GM23338 (cell line): ENCODE results near the gene ILK. TPM values are rescaled to one million over a fixed set of nuclear protein-coding genes. Genes with fewer than 3 reads are reported as not detected.

ENCODE experiments used
- ATAC-seq: fragments of 200-7000 bp; cut with Tn5 transposase; 3 replicates; pipeline ENCODE4 v1.9.1; 2020
- DNase-seq: peaks from one replicate; pipeline ENCODE4 v3.0.0-alpha.2; 2015; ENCODE audit warnings: low spot score
- H2AFZ ChIP-seq: fragments of 200-600 bp; sonication (generic); 2 replicates; pipeline ENCODE4 v1.8.0; 2016; ENCODE audit warnings: antibody characterized with exemption, mild to moderate bottlenecking, moderate library complexity
- H3F3A ChIP-seq: fragments of 200-600 bp; sonication (generic); replicated peaks from 2 replicates; pipeline ENCODE4 v1.8.0; 2017; ENCODE audit warnings: antibody characterized with exemption, mixed run types, low read depth
- H3K27ac ChIP-seq: fragments of 200-600 bp; sonication (generic); 2 replicates; pipeline ENCODE4 v1.6.1; 2016; ENCODE audit warnings: low read depth
- H3K27me3 ChIP-seq: fragments of 200-600 bp; sonication (generic); 2 replicates; pipeline ENCODE4 v1.8.0; 2016; ENCODE audit warnings: mild to moderate bottlenecking, mixed run types, moderate library complexity; ENCODE audit not compliant: insufficient read depth
- H3K36me3 ChIP-seq: fragments of 200-600 bp; sonication (generic); 2 replicates; pipeline ENCODE4 v1.8.0; 2016; ENCODE audit warnings: mild to moderate bottlenecking; ENCODE audit not compliant: insufficient read depth
- H3K4me1 ChIP-seq: fragments of 200-600 bp; sonication (generic); 2 replicates; pipeline ENCODE4 v1.8.0; 2016; ENCODE audit warnings: mild to moderate bottlenecking, moderate library complexity; ENCODE audit not compliant: insufficient read depth
- H3K4me2 ChIP-seq: fragments of 200-600 bp; sonication (generic); 2 replicates; pipeline ENCODE4 v1.7.1; 2017; ENCODE audit warnings: mixed run types
- H3K4me3 ChIP-seq: fragments of 200-600 bp; sonication (generic); 2 replicates; pipeline ENCODE4 v1.6.1; 2016; ENCODE audit warnings: mixed run types
- H3K79me2 ChIP-seq: fragments of 200-600 bp; sonication (generic); replicated peaks from 2 replicates; pipeline ENCODE4 v1.8.0; 2017; ENCODE audit warnings: mild to moderate bottlenecking; ENCODE audit not compliant: insufficient read depth
- H3K9me2 ChIP-seq: fragments of 200-600 bp; sonication (generic); 2 replicates; pipeline ENCODE4 v1.8.0; 2017; ENCODE audit not compliant: insufficient read depth
- H4K20me1 ChIP-seq: fragments of 200-600 bp; sonication (generic); replicated peaks from 2 replicates; pipeline ENCODE4 v1.8.0; 2017; ENCODE audit warnings: mild to moderate bottlenecking; ENCODE audit not compliant: insufficient read depth
- H3K27ac Mint-ChIP-seq: 2 replicates; pipeline ENCODE4 v1.8.0; 2020; ENCODE audit warnings: inconsistent platforms, mild to moderate bottlenecking, moderate library complexity, mixed read lengths
- H3K27me3 Mint-ChIP-seq: 3 replicates; pipeline ENCODE4 v1.8.0; 2022; ENCODE audit warnings: low read depth, mild to moderate bottlenecking, moderate library complexity, mixed read lengths, inconsistent platforms; ENCODE audit not compliant: insufficient read depth, poor library complexity
- H3K36me3 Mint-ChIP-seq: 3 replicates; pipeline ENCODE4 v1.8.0; 2021; ENCODE audit warnings: low read depth, mild to moderate bottlenecking, inconsistent platforms, moderate library complexity, mixed read lengths
- H3K4me1 Mint-ChIP-seq: 3 replicates; pipeline ENCODE4 v1.8.0; 2020; ENCODE audit warnings: mild to moderate bottlenecking, inconsistent platforms, mixed read lengths
- H3K4me3 Mint-ChIP-seq: 3 replicates; pipeline ENCODE4 v1.8.0; 2021; ENCODE audit warnings: moderate library complexity, mild to moderate bottlenecking, inconsistent platforms, mixed read lengths
- H3K9me3 Mint-ChIP-seq: 3 replicates; pipeline ENCODE4 v1.8.0; 2020; ENCODE audit warnings: moderate library complexity, mild to moderate bottlenecking, inconsistent platforms, mixed read lengths
- EZH2 ChIP-seq: fragments of 200-600 bp; sonication (generic); IDR thresholded peaks from one replicate; pipeline ENCODE4 v1.8.0; 2017; ENCODE audit warnings: antibody characterized with exemption, mild to moderate bottlenecking, low read depth; ENCODE audit not compliant: unreplicated experiment
- ZNF114 ChIP-seq: fragments of 250-450 bp; sonication (Bioruptor Pico); IDR thresholded peaks from 2 replicates; pipeline ENCODE4 v1.5.0; 2020; ENCODE audit warnings: mild to moderate bottlenecking, moderate library complexity
- polyA plus RNA-seq: library from polyadenylated mRNA; unstranded; fragments of >200 nt; fragmentation: Nextera tagmentation; extraction: Ambion mirVana; gene quantifications from 2 replicates; pipeline ENCODE4 v1.2.1, GENCODE V29; 2016
- total RNA-seq: library from RNA; depleted of rRNA; stranded (reverse); fragments of >200 nt; shearing (Covaris generic); gene quantifications from 2 replicates; pipeline ENCODE4 v1.2.3, GENCODE V29; 2014
- TF ChIP-seq, protein P1 (sequence below), 2 experiments: fragments of 200-600 bp in 1 of 2; sonication (generic) in 1 of 2; conservative IDR thresholded peaks; 2 replicates each; pipeline versions ENCODE4 v1.5.1 to v1.6.1; 2016 to 2017; ENCODE audit warnings: antibody characterized with exemption in 2 of 2, low read depth in 2 of 2, mild to moderate bottlenecking in 2 of 2, moderate library complexity in 1 of 2
- TF ChIP-seq, protein P2 (sequence below): IDR thresholded peaks from one replicate; pipeline ENCODE4 v1.6.1; 2018; ENCODE audit warnings: antibody characterized with exemption; ENCODE audit not compliant: unreplicated experiment

Gene ILK
- total and polyA plus RNA-seq, 2 experiments from 2014 or later: 62.6 to 91.0 TPM

- 0 out of 2 replicates have a peak, but pooled peaks cover 1% of the 10 kb centered on the region for H3K79me2 ChIP-seq
- H3K27me3 Mint-ChIP-seq: peaks cover 9% of the 10 kb centered on the region
- no peak for ATAC-seq
- no peaks in the 10 kb centered on the region for H3K9me2 ChIP-seq
- peaks cover 7% of the 10 kb centered on the region; the same call in 2 of the 3 replicates for H3K36me3 Mint-ChIP-seq
- H3K4me1 Mint-ChIP-seq: no peaks in the 10 kb centered on the region; the same call in 2 of the 3 replicates
- no peak overlapping the region for H3K27ac ChIP-seq
- H3K4me3 ChIP-seq: no peak overlapping the region
- H3F3A ChIP-seq: no peaks in the 10 kb centered on the region
- no peaks in the 10 kb centered on the region for H3K36me3 ChIP-seq
- H3K27ac Mint-ChIP-seq: no peak overlapping the region
- no peaks in the 10 kb centered on the region for H3K9me3 Mint-ChIP-seq
- peaks cover 7% of the 10 kb centered on the region for H3K4me1 ChIP-seq
- no peak overlapping the region for H3K4me3 Mint-ChIP-seq
- TF ChIP-seq ZNF114 (CRISPR knock-in tag) (no peak), EZH2 (no peak)
- H2AFZ ChIP-seq: no peak overlapping the region
- no peaks in the 10 kb centered on the region for H4K20me1 ChIP-seq
- no peak for DNase-seq
- peaks cover 7% of the 10 kb centered on the region for H3K27me3 ChIP-seq
- no peak overlapping the region for H3K4me2 ChIP-seq
These were observed 20.1 kb downstream of the ILK start for GRCh38 chr11:6623391-6624363.

DNA sequence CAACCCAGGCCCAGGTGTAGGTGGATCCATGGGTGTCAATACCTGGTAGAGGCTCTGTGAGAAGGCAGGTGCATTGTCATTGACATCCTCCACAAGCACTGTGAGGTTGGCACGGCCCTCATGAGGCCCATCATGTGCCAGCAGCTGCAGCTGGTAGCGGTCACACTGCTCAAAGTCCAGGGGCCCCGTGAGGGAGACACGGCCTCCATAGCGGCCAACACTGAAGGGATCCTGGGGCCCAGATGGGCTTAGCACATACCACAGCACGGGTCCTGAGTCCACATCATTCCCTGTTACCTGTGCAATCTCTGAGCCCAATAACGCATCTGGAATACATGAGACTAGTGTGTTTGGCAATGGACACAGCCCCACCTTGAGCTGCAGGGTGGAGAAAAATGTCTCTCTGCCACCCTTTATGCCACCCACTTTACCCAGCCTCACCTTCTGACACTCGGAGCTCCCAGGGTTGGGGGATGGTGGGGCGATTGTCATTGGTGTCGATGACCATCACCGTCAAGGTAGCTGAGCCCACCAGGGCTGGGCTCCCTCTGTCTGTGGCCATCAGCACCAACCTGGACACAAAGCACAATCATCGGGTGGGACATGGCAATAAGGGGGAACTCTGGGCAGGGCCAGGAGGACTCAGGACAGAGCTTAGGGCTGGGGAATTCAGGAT, 21.7 kb downstream of the ILK start:
- ATAC-seq: no peak
- H3K9me3 Mint-ChIP-seq: no peaks in the 10 kb centered on the region; the same call in 2 of the 3 replicates
- H3K27ac Mint-ChIP-seq: no peak overlapping the region
- Histone ChIP-seq H3K27me3 (peaks cover 21% of the 10 kb centered on the region), H3K4me1 (no peaks in the 10 kb centered on the region; the same call in 1 of the 2 replicates), H3F3A (no peaks in the 10 kb centered on the region; the same call in 1 of the 2 replicates), H3K4me2 (no peak overlapping the region), H4K20me1 (no peaks in the 10 kb centered on the region), H3K9me2 (no peaks in the 10 kb centered on the region), H3K27ac (no peak overlapping the region), H3K4me3 (no peak overlapping the region), H3K36me3 (no peaks in the 10 kb centered on the region), H3K79me2 (no peaks in the 10 kb centered on the region), H2AFZ (no peak overlapping the region)
- H3K4me1 Mint-ChIP-seq: peaks cover 6% of the 10 kb centered on the region; the same call in 2 of the 3 replicates
- peaks cover 20% of the 10 kb centered on the region for H3K27me3 Mint-ChIP-seq
- H3K4me3 Mint-ChIP-seq: no peak overlapping the region
- DNase-seq: no peak
- TF ChIP-seq, protein P1, sequence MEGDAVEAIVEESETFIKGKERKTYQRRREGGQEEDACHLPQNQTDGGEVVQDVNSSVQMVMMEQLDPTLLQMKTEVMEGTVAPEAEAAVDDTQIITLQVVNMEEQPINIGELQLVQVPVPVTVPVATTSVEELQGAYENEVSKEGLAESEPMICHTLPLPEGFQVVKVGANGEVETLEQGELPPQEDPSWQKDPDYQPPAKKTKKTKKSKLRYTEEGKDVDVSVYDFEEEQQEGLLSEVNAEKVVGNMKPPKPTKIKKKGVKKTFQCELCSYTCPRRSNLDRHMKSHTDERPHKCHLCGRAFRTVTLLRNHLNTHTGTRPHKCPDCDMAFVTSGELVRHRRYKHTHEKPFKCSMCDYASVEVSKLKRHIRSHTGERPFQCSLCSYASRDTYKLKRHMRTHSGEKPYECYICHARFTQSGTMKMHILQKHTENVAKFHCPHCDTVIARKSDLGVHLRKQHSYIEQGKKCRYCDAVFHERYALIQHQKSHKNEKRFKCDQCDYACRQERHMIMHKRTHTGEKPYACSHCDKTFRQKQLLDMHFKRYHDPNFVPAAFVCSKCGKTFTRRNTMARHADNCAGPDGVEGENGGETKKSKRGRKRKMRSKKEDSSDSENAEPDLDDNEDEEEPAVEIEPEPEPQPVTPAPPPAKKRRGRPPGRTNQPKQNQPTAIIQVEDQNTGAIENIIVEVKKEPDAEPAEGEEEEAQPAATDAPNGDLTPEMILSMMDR (conservative IDR thresholded peaks at IDR 0.05; ENCODE audit: low read depth in 2 of 2): no peak
- TF ChIP-seq, protein P2, sequence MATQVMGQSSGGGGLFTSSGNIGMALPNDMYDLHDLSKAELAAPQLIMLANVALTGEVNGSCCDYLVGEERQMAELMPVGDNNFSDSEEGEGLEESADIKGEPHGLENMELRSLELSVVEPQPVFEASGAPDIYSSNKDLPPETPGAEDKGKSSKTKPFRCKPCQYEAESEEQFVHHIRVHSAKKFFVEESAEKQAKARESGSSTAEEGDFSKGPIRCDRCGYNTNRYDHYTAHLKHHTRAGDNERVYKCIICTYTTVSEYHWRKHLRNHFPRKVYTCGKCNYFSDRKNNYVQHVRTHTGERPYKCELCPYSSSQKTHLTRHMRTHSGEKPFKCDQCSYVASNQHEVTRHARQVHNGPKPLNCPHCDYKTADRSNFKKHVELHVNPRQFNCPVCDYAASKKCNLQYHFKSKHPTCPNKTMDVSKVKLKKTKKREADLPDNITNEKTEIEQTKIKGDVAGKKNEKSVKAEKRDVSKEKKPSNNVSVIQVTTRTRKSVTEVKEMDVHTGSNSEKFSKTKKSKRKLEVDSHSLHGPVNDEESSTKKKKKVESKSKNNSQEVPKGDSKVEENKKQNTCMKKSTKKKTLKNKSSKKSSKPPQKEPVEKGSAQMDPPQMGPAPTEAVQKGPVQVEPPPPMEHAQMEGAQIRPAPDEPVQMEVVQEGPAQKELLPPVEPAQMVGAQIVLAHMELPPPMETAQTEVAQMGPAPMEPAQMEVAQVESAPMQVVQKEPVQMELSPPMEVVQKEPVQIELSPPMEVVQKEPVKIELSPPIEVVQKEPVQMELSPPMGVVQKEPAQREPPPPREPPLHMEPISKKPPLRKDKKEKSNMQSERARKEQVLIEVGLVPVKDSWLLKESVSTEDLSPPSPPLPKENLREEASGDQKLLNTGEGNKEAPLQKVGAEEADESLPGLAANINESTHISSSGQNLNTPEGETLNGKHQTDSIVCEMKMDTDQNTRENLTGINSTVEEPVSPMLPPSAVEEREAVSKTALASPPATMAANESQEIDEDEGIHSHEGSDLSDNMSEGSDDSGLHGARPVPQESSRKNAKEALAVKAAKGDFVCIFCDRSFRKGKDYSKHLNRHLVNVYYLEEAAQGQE: no peak
- peaks cover 13% of the 10 kb centered on the region for H3K36me3 Mint-ChIP-seq
